HFF-Myc (cell line): ENCODE data around the gene MYO16.

Experiments
- DNase-seq: peaks from one replicate; pipeline ENCODE4 v3.0.0-alpha.2; 2011; ENCODE audit warnings: low read depth; ENCODE audit errors: extremely low read depth
- H3K4me3 ChIP-seq: replicated peaks from 2 replicates; pipeline ENCODE4 v1.5.1; 2011; ENCODE audit warnings: low read depth, mild to moderate bottlenecking, control low read depth, low read length
- CTCF ChIP-seq: IDR thresholded peaks from 2 replicates; pipeline ENCODE4 v1.5.1; 2012; ENCODE audit warnings: mild to moderate bottlenecking, low read depth, low read length, control low read depth; ENCODE audit errors: missing control alignments

MYO16 gene

GRCh38 chr13:109123971-109124370, 494.6 kb downstream of the MYO16 start:
- no peak for TF ChIP-seq CTCF
- no peak for DNase-seq
- H3K4me3 ChIP-seq, result no peak overlapping the region

GRCh38 chr13:109126178-109126577, 496.8 kb downstream of the MYO16 start:
- no peak for TF ChIP-seq CTCF
- no peak for DNase-seq
- no peak overlapping the region for H3K4me3 ChIP-seq

GRCh38 chr13:109126891-109127641, 497.7 kb downstream of the MYO16 start:
- TF ChIP-seq CTCF, result no peak
- DNase-seq, result no peak
- no peak overlapping the region for H3K4me3 ChIP-seq

GRCh38 chr13:109128121-109128520, 498.7 kb downstream of the MYO16 start:
- no peak for DNase-seq
- TF ChIP-seq CTCF, result no peak
- H3K4me3 ChIP-seq, result no peak overlapping the region

- no peak for TF ChIP-seq CTCF
These were observed 500.9 kb downstream of the MYO16 start for GRCh38 chr13:109130093-109130835.

GRCh38 chr13:109131698-109132257, 502.4 kb downstream of the MYO16 start:
- H3K4me3 ChIP-seq, result no peak overlapping the region

More at GRCh38 chr13:109130093-109130835, 500.9 kb downstream of the MYO16 start:
- H3K4me3 ChIP-seq, result no peak overlapping the region
- no peak for DNase-seq

More at GRCh38 chr13:109131698-109132257, 502.4 kb downstream of the MYO16 start:
- TF ChIP-seq CTCF, result no peak
- no peak for DNase-seq
